ENCODE measurements around the gene RREB1.

GRCh38 chr6:7243179-7243981 lies 135.6 kb downstream of the RREB1 start:
- TF ChIP-seq EP300 (IDR thresholded peaks at IDR 0.05; ENCODE audit: low read depth), result no peak
- TF ChIP-seq, protein P1, sequence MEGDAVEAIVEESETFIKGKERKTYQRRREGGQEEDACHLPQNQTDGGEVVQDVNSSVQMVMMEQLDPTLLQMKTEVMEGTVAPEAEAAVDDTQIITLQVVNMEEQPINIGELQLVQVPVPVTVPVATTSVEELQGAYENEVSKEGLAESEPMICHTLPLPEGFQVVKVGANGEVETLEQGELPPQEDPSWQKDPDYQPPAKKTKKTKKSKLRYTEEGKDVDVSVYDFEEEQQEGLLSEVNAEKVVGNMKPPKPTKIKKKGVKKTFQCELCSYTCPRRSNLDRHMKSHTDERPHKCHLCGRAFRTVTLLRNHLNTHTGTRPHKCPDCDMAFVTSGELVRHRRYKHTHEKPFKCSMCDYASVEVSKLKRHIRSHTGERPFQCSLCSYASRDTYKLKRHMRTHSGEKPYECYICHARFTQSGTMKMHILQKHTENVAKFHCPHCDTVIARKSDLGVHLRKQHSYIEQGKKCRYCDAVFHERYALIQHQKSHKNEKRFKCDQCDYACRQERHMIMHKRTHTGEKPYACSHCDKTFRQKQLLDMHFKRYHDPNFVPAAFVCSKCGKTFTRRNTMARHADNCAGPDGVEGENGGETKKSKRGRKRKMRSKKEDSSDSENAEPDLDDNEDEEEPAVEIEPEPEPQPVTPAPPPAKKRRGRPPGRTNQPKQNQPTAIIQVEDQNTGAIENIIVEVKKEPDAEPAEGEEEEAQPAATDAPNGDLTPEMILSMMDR (IDR thresholded peaks at IDR 0.05), result peak; percentile 85 to 92 (median 88)

Measured in transverse colon (tissue), 3 donors.